GM12874 (cell line): ENCODE measurements around the gene TLX2.

Source experiments
- TF ChIP-seq, protein P1 (sequence below): IDR thresholded peaks from 2 replicates; pipeline ENCODE4 v1.5.1; 2011; ENCODE audit warnings: low read depth, mild to moderate bottlenecking, control low read depth, low read length, moderate library complexity; ENCODE audit not compliant: insufficient read depth

Gene TLX2

GRCh38 chr2:74503506-74504475, 10.5 kb upstream of the TLX2 start:
- TF ChIP-seq, protein P1, sequence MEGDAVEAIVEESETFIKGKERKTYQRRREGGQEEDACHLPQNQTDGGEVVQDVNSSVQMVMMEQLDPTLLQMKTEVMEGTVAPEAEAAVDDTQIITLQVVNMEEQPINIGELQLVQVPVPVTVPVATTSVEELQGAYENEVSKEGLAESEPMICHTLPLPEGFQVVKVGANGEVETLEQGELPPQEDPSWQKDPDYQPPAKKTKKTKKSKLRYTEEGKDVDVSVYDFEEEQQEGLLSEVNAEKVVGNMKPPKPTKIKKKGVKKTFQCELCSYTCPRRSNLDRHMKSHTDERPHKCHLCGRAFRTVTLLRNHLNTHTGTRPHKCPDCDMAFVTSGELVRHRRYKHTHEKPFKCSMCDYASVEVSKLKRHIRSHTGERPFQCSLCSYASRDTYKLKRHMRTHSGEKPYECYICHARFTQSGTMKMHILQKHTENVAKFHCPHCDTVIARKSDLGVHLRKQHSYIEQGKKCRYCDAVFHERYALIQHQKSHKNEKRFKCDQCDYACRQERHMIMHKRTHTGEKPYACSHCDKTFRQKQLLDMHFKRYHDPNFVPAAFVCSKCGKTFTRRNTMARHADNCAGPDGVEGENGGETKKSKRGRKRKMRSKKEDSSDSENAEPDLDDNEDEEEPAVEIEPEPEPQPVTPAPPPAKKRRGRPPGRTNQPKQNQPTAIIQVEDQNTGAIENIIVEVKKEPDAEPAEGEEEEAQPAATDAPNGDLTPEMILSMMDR, result no peak

- TF ChIP-seq, protein P1, result no peak
Observed at GRCh38 chr2:74504591-74504990, 9.7 kb upstream of the TLX2 start.

DNA sequence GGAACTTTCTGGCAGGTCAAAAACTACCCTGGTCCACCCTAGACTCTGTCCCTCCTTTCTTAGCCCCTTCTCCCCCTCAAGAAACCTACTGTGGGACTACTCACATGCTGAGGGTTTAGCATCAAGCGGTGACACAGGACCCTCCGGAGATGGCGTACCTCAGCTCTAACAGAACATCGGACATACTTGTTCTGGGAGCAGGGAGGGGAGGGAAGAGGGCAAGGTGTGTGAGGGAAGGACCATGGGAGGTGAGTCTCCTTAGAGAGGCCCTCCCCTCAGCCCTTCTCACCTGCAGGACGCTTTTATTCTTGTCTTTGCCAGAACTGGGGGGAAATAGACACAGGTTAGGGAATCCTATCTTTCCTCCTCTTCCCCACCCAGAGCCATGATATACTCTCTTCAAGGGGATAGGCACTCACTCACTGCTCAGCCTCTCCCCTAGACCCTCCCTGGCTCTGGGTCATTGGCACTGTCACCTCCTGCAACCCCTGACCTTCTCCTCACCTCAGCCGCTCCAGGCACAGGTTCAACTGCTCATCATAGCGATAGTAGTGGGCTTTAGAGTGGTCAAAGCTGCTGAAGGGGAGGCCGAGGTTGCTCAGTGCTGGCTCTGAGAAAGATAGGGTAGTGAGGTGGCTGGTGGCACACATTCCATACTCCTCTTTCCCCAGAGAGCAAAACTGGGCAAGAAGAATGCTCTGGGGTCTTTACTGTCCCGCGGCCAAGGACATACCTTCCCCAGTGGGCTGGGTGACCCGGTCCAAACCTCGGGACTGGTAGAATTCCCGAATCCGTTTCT, 8.6 kb upstream of the TLX2 start:
- TF ChIP-seq, protein P1, result no peak

DNA sequence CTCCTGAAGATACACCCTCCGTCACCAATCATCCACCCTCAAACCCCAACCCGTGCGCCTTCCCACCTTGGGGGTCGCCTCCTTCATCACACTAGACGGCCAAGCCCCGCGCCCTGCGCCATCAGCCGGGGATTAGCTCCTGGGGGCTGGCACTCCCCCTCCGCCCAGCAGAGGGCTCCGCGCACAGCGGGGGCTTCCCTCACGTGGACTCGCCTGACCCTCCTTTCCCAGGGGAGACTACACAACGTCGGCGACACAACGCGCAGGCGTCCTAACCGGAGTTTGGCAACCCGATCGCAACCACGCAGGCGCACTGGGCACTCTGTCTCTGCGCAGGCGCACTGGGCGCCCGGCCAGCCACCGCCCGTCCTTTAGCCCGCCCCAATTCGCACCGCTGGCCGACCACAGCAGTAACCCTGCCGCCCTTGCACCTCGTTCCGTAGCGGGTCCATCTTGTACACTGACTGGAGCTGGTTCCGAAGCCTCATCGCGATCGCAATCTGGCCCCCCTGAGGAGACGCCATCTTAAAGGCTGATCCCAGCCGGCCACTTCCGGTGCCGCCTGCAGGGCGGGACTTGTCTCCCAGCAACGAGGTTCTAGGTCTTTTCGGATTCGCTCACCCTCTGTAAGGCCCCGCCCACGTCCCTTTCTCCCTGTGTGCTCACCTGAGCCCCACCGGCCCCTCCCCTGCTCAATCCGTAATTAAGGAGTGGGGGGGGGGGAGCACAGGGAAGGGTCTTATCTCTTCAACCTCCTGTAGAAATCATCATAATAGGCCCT, 6.9 kb upstream of the TLX2 start, which contains the start of gene PCGF1:
PCGF1 (minus strand) TSS at position 551 of the 781 bp plus-strand sequence; CDS start at position 524, 27 bp downstream.
- TF ChIP-seq, protein P1, result peak; percentile 79

GRCh38 chr2:74507926-74508520, 6.2 kb upstream of the TLX2 start:
- TF ChIP-seq, protein P1, result no peak

DNA sequence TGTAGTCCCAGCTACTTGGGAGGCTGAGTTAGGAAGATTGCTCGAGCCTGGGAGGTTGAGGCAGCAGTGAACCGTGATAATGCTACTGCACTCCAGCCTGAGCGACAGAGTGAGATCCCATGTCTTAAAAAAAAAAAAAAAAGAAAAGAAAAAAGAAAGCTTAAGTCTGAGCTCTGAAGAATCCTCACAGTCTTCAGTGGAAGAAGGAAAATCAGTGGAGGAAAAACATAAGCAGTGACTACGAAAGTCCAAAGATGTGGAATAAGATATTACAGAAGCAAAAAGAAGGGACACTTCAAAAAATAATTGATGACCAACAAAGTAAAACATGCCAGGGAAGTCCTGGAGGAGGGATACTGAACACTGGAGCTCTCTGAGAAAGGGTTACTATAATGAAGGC, 4.0 kb upstream of the TLX2 start:
- TF ChIP-seq, protein P1, result no peak
